HepG2 (cell line): ENCODE measurements around the gene GAGE12G. TPM values are rescaled to one million over a fixed set of nuclear protein-coding genes. Genes with fewer than 3 reads are reported as not detected.

Experiments used
- BRF2 ChIP-seq: sonication (generic); formaldehyde crosslinking; IDR thresholded peaks from 2 replicates; pipeline ENCODE4 v1.8.1; 2022; ENCODE audit warnings: mild to moderate bottlenecking, missing genetic modification reagents
- CEBPG ChIP-seq: IDR thresholded peaks from 2 replicates; pipeline ENCODE4 v1.6.1; 2016
- CREM ChIP-seq, 2 experiments: sonication (generic) in 1 of 2; formaldehyde crosslinking in 1 of 2; IDR thresholded peaks; 2 replicates each; pipeline versions ENCODE4 v1.4.0 to v1.6.1; 2016 to 2020; ENCODE audit warnings: antibody characterized with exemption in 1 of 2, mild to moderate bottlenecking in 1 of 2, missing genetic modification reagents in 1 of 2
- DMTF1 ChIP-seq: sonication (generic); formaldehyde crosslinking; IDR thresholded peaks from 2 replicates; pipeline ENCODE4 v1.4.0; 2020; ENCODE audit warnings: mild to moderate bottlenecking, missing genetic modification reagents
- FOXC1 ChIP-seq: sonication (generic); formaldehyde crosslinking; IDR thresholded peaks from 2 replicates; pipeline ENCODE4 v1.8.0; 2022; ENCODE audit warnings: mild to moderate bottlenecking, missing genetic modification reagents, borderline replicate concordance
- FOXJ3 ChIP-seq: sonication (generic); formaldehyde crosslinking; IDR thresholded peaks from 2 replicates; pipeline ENCODE4 v1.4.0; 2020; ENCODE audit warnings: missing genetic modification reagents, mild to moderate bottlenecking, borderline replicate concordance
- GPBP1L1 ChIP-seq: sonication (generic); formaldehyde crosslinking; IDR thresholded peaks from 2 replicates; pipeline ENCODE4 v1.5.0; 2020; ENCODE audit warnings: mild to moderate bottlenecking, missing genetic modification reagents
- KAT2B ChIP-seq: fragments of 150-350 bp; IDR thresholded peaks from 2 replicates; pipeline ENCODE4 v1.6.1; 2014; ENCODE audit warnings: low read depth, low read length, borderline replicate concordance
- KLF13 ChIP-seq: sonication (generic); formaldehyde crosslinking; IDR thresholded peaks from 2 replicates; pipeline ENCODE4 v1.4.0; 2020; ENCODE audit warnings: mild to moderate bottlenecking, missing genetic modification reagents
- KMT2B ChIP-seq: IDR thresholded peaks from 2 replicates; pipeline ENCODE4 v1.6.1; 2016; ENCODE audit warnings: missing genetic modification reagents, missing compliant biosample characterization
- MEF2D ChIP-seq: sonication (generic); formaldehyde crosslinking; IDR thresholded peaks from 2 replicates; pipeline ENCODE4 v1.5.1; 2020; ENCODE audit warnings: mild to moderate bottlenecking, missing genetic modification reagents
- MYNN ChIP-seq: sonication (generic); formaldehyde crosslinking; IDR thresholded peaks from 2 replicates; pipeline ENCODE4 v1.4.0; 2020; ENCODE audit warnings: mild to moderate bottlenecking, low read depth, missing genetic modification reagents
- RBM39 ChIP-seq: fragments of 200-400 bp; formaldehyde crosslinking; IDR thresholded peaks from one replicate; pipeline ENCODE4 v1.6.1; 2018; ENCODE audit warnings: antibody characterized with exemption, mild to moderate bottlenecking, low read depth, low read length; ENCODE audit not compliant: poor library complexity, severe bottlenecking
- RXRB ChIP-seq: IDR thresholded peaks from 2 replicates; pipeline ENCODE4 v1.6.1; 2016; ENCODE audit warnings: borderline replicate concordance, missing genetic modification reagents, missing compliant biosample characterization
- SAP130 ChIP-seq: IDR thresholded peaks from 2 replicates; pipeline ENCODE4 v1.6.1; 2016; ENCODE audit warnings: low read depth
- SPEN ChIP-seq: sonication (generic); formaldehyde crosslinking; IDR thresholded peaks from 2 replicates; pipeline ENCODE4 v1.5.1; 2020; ENCODE audit warnings: low read depth, mild to moderate bottlenecking, missing genetic modification reagents
- TEAD2 ChIP-seq: sonication (generic); formaldehyde crosslinking; IDR thresholded peaks from 2 replicates; pipeline ENCODE4 v1.9.0; 2021; ENCODE audit warnings: missing genetic modification reagents
- ZNF281 ChIP-seq: sonication (generic); formaldehyde crosslinking; IDR thresholded peaks from 2 replicates; pipeline ENCODE4 v1.4.0; 2020; ENCODE audit warnings: missing genetic modification reagents, borderline replicate concordance
- ZNF597 ChIP-seq: sonication (generic); formaldehyde crosslinking; IDR thresholded peaks from 2 replicates; pipeline ENCODE4 v1.5.0; 2020; ENCODE audit warnings: missing genetic modification reagents
- ZNF740 ChIP-seq: sonication (generic); formaldehyde crosslinking; IDR thresholded peaks from 2 replicates; pipeline ENCODE4 v1.4.0; 2020; ENCODE audit warnings: missing genetic modification reagents
- ZNF878 ChIP-seq: sonication (generic); formaldehyde crosslinking; IDR thresholded peaks from 2 replicates; pipeline ENCODE4 v1.8.1; 2023; ENCODE audit warnings: mild to moderate bottlenecking, missing genetic modification reagents, moderate library complexity
- polyA plus RNA-seq, 8 experiments: library from polyadenylated mRNA; depleted of rRNA in 3 of 8; stranded (reverse) in 7 of 8; unstranded in 1 of 8; fragments of >200 nt; fragmentation: Illumina TruSeq in 4 of 8; extraction: Trizol in 4 of 8; gene quantifications; 2 replicates each; pipeline versions ENCODE4 v1.2.1 to v1.2.3, GENCODE V29; 2011 to 2016; ENCODE audit warnings: low read depth in 4 of 8, missing spikeins in 1 of 8, mixed read lengths in 1 of 8; ENCODE audit not compliant: insufficient read depth in 1 of 8
- total RNA-seq, 5 experiments: library from RNA; depleted of rRNA; stranded (reverse); fragments of >200 nt; fragmentation: Illumina TruSeq; extraction: Trizol; gene quantifications; 2 replicates each; pipeline ENCODE4 v1.2.3, GENCODE V29; 2016; ENCODE audit warnings: low read depth in 1 of 5

Gene GAGE12G
- total and polyA plus RNA-seq, 2 of the 13 experiments (the other 11 are each of a cell fraction or from before 2014, with no cell fraction given) = not detected

- TF ChIP-seq RBM39 (no peak), KLF13 (no peak), TEAD2 (CRISPR knock-in tag) (no peak), CREM (IDR thresholded peaks at IDR 0.05) (peak; percentile 23; the same call in 1 of the 2 replicates), CREM (CRISPR knock-in tag; IDR thresholded peaks at IDR 0.05) (no peak), ZNF878 (no peak), ZNF597 (CRISPR knock-in tag) (no peak), GPBP1L1 (CRISPR knock-in tag) (no peak), ZNF281 (CRISPR knock-in tag) (no peak), BRF2 (CRISPR knock-in tag) (no peak), SAP130 (CRISPR knock-in tag) (0 out of 2 replicates have a peak, but pooled peaks have one; percentile 13), FOXJ3 (peak; percentile 44; the same call in 1 of the 2 replicates), FOXC1 (CRISPR knock-in tag) (no peak), MEF2D (no peak), ZNF740 (CRISPR knock-in tag) (no peak), SPEN (peak; percentile 33; the same call in 1 of the 2 replicates), MYNN (CRISPR knock-in tag) (no peak), KMT2B (no peak), RXRB (CRISPR knock-in tag) (peak; percentile 43; the same call in 1 of the 2 replicates), CEBPG (CRISPR knock-in tag) (peak; percentile 39), KAT2B (no peak), DMTF1 (CRISPR knock-in tag) (no peak)
Measured at GRCh38 chrX:49610718-49611310, 40.6 kb downstream of the GAGE12G start (continued).
